ENCODE results near the gene TLR3. TPM values are rescaled to one million over a fixed set of nuclear protein-coding genes. Genes with fewer than 3 reads are reported as not detected.

The TLR3 gene
- total RNA-seq, 1 donor from 2014 or later = not detected

DNA sequence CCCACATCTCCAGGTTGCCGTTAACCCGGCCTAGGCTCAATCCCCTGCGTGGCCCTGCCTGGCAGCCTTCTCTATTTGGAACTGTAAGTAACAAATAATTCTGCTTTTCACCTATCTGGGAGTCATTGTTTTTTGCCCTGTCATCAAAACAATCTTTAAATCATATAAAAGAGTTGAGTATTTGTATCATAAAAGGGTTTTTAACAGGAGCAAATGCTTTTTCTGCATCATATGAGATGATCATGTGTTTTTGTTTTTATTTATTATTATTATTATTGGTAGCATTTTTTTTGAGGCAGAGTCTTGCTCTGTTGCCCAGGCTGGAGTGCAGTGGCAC is 10.0 kb upstream of the TLR3 start:
- Mint-ChIP-seq H3K27ac (no peak overlapping the region), H3K36me3 (ENCODE audit: low read depth) (no peaks in the 10 kb centered on the region), H3K4me1 (ENCODE audit: low read depth) (no peaks in the 10 kb centered on the region)

DNA sequence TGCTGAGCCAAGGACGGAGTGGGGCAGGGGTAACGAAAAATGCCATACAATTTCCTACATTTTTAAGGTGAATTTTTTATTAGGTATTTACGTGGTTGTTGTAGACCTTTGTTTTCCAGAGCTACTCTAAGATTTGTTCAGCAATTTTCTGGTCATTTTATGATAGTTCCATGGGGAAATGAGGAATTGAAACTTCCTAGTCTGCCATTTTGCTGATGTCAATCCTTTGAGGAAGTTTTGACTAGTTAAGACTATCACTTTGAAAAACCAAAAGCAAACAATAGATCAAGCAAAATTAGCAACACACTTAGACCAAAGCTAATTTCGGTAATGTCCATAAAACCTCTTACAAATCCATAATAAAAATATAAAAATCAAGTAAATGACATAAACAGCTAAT is 7.0 kb upstream of the TLR3 start:
- H3K4me3 Mint-ChIP-seq = no peak overlapping the region
- peaks cover 11% of the 10 kb centered on the region for H3K27me3 Mint-ChIP-seq (ENCODE audit: insufficient read depth)
- DNase-seq (ENCODE audit: low spot score) = no peak
- no peaks in the 10 kb centered on the region for H3K4me1 Mint-ChIP-seq (ENCODE audit: low read depth)
- intact Hi-C loops (cut with micrococcal nuclease) = no loop called here
- peaks cover 11% of the 10 kb centered on the region for H3K9me3 Mint-ChIP-seq
- H3K27ac Mint-ChIP-seq = no peak overlapping the region
- H3K36me3 Mint-ChIP-seq (ENCODE audit: low read depth) = no peaks in the 10 kb centered on the region

More for the DNA sequence above, 10.0 kb upstream of the TLR3 start:
- H3K27me3 Mint-ChIP-seq (ENCODE audit: insufficient read depth) = peaks cover 8% of the 10 kb centered on the region
- H3K4me3 Mint-ChIP-seq = no peak overlapping the region
- no peak for DNase-seq (ENCODE audit: low spot score)
- intact Hi-C loops (cut with micrococcal nuclease) = no loop called here
- peaks cover 11% of the 10 kb centered on the region for H3K9me3 Mint-ChIP-seq

DNA sequence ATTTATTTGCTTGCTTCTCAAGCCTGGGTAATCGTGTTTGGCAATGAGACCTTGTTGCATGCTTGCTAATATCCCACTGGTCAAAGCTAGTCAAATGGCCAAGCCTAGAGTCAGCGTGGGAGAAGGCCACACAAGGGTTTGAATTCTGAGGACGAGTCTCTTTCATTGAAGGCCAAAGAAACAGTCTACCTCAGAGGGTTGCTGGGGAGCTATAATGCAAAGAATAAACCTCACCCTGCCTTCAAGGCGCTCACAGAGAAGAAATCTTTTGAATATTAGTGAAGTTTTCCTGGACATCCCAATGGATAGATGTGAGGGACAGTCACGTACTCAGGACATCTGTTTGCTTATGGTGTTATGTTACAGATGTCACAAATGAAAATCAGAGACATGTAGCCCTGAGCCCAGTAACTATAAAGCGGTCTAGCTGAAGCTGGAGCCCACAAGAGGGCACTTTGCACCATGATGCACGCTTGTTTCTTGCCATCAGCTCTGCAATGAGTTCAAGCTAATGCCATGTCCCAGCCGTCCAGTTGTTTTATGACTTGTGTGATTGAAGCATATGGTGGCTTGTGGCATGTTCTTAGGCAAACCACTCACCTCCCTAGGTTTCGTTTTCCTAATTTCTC is 1.1 kb upstream of the TLR3 start:
- H3K4me1 Mint-ChIP-seq (ENCODE audit: low read depth) = peaks cover 18% of the 10 kb centered on the region
- intact Hi-C loops (cut with micrococcal nuclease) = loop anchor here (5.0 kb wide), 2 partner anchors 69 to 124 kb away; partner anchors contain the start of gene CYP4V2
- no peak overlapping the region for H3K27ac Mint-ChIP-seq
- H3K36me3 Mint-ChIP-seq (ENCODE audit: low read depth) = no peaks in the 10 kb centered on the region
- no peaks in the 10 kb centered on the region for H3K9me3 Mint-ChIP-seq
- H3K4me3 Mint-ChIP-seq = no peak overlapping the region
- DNase-seq (ENCODE audit: low spot score) = no peak
- H3K27me3 Mint-ChIP-seq (ENCODE audit: insufficient read depth) = peaks cover 3% of the 10 kb centered on the region

DNA sequence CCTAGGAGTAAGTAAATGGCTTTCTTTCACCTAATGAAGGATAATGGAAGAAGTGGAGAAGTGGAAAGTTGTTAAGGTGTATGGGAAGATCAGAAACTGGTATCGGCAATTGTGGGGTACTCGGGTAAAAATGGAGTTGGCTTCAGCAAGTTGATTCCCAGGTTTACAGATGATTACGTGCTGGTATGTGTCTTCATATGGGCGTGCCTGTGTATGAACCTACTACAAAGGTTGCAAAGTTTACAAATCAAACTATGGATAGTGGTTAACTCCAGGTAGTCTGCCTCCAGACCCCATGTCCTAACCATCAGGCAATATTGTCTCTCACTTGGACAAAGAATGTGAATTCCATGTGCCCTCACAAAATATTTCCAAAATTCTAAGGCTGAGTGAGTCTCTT is 773 bp downstream of the TLR3 start:
- intact Hi-C loops (cut with micrococcal nuclease) = loop anchor here (5.0 kb wide), 2 partner anchors 68 to 123 kb away; partner anchors contain the start of gene CYP4V2

DNA sequence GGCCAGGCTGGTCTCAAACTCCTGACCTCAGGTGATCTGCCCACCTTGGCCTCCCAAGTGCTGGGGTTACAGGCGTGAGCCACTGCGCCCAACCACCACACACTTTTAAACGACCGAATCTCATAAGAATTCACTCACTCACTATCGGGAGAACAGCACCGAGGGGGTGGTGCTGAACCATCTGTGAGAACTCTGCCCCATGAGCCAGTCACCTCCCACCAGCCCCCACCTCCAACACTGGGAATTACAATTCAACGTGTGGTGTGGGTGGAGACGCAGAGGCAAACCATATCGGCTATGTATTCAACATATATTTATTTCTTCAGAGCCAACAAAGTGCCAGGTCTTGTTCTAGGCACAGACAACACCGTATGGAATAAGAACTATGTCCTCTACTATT is 3.6 kb downstream of the TLR3 start:
- Mint-ChIP-seq H3K36me3 (ENCODE audit: low read depth) (no peaks in the 10 kb centered on the region), H3K27ac (no peak overlapping the region), H3K4me3 (no peak overlapping the region)

More for the DNA sequence above, 773 bp downstream of the TLR3 start:
- Mint-ChIP-seq H3K36me3 (ENCODE audit: low read depth) (no peaks in the 10 kb centered on the region), H3K4me1 (ENCODE audit: low read depth) (peaks cover 18% of the 10 kb centered on the region), H3K27ac (no peak overlapping the region), H3K4me3 (no peak overlapping the region), H3K27me3 (ENCODE audit: insufficient read depth) (peaks cover 2% of the 10 kb centered on the region), H3K9me3 (no peaks in the 10 kb centered on the region)
- no peak for DNase-seq (ENCODE audit: low spot score)

DNA sequence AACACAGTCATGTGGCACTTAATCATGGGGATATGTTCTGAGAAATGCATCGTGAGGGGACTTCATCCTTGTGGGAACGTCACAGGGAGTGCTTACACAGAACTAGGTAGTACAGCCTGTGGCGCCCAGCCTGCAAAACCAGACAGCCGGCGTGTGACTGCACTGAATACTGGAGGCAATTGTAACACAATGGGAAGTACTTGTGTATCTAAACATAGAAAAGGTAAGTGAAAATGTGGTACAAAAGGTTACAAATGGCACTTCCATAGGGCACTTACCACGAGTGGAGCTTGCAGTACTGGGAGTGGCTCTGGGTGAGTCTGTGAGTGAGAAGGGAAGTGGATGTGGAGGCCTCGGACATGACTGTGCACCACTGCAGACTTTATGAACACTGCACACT is 5.2 kb downstream of the TLR3 start:
- H3K36me3 Mint-ChIP-seq (ENCODE audit: low read depth) = no peaks in the 10 kb centered on the region
- intact Hi-C loops (cut with micrococcal nuclease) = no loop called here

More for the DNA sequence above, 3.6 kb downstream of the TLR3 start:
- Mint-ChIP-seq H3K9me3 (no peaks in the 10 kb centered on the region), H3K27me3 (ENCODE audit: insufficient read depth) (peaks cover 7% of the 10 kb centered on the region), H3K4me1 (ENCODE audit: low read depth) (peaks cover 18% of the 10 kb centered on the region)
- DNase-seq (ENCODE audit: low spot score) = no peak
- intact Hi-C loops (cut with micrococcal nuclease) = no loop called here

DNA sequence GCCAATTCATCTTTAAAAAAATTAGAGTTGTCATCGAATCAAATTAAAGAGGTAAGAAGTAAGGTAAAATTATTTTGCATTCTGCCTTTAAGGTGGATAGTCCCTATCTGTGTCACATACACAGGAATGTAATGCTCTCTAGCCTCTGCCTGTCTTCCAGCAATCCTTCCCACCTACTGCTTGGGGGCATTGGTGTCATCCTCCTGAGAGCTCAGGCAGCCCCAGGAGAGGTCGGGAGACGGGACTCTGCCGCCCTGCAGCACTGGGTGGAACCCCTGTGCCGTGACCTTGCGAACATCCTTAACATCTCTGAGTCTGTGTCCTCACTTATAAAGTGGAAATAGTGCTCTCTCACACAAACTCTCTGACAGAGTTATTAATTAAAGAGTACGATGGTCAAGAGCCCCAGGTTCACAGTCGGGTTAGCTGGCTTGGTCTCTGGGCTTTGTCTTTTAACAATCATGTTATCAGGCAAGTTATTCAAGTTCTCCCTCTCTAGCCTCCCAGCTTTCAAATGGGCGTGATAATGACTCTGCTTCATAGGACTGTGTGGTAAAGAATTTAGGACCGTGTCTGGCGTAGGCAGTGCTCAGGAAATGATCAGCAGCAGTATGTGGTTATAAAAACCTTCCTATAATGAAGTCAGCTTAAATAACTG is 10.2 kb downstream of the TLR3 start:
- DNase-seq (ENCODE audit: low spot score) = no peak
- H3K9me3 Mint-ChIP-seq = no peaks in the 10 kb centered on the region
- no peak overlapping the region for H3K4me3 Mint-ChIP-seq
- no peaks in the 10 kb centered on the region for H3K4me1 Mint-ChIP-seq (ENCODE audit: low read depth)
- no peak overlapping the region for H3K27ac Mint-ChIP-seq
- H3K27me3 Mint-ChIP-seq (ENCODE audit: insufficient read depth) = peaks cover 10% of the 10 kb centered on the region
- no peaks in the 10 kb centered on the region for H3K36me3 Mint-ChIP-seq (ENCODE audit: low read depth)
- intact Hi-C loops (cut with micrococcal nuclease) = no loop called here

More for the DNA sequence above, 5.2 kb downstream of the TLR3 start:
- no peak for DNase-seq (ENCODE audit: low spot score)
- no peak overlapping the region for H3K4me3 Mint-ChIP-seq
- H3K9me3 Mint-ChIP-seq = no peaks in the 10 kb centered on the region
- no peak overlapping the region for H3K27ac Mint-ChIP-seq
- H3K4me1 Mint-ChIP-seq (ENCODE audit: low read depth) = peaks cover 8% of the 10 kb centered on the region
- H3K27me3 Mint-ChIP-seq (ENCODE audit: insufficient read depth) = peaks cover 10% of the 10 kb centered on the region

DNA sequence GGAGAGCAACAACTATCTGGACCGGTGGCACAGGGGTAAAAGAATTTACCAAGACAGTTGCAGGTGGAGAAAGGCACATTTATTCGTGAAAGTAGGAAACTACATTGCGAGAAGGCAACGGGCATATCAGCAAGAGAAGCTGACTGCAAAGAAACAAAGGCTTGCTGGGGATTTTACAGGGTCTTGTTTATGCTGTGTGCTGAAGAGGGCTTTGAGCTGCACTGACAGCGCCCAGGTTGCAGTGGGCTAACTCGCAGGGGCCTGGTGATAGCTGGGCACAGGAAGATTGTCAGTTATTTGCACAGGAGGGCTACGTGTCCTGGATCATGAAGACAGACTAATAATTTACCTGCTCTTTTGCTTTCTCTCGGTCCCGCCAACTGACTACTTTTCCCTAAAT is 10.7 kb downstream of the TLR3 start:
- H3K9me3 Mint-ChIP-seq = no peaks in the 10 kb centered on the region
- no peaks in the 10 kb centered on the region for H3K36me3 Mint-ChIP-seq (ENCODE audit: low read depth)
- H3K4me3 Mint-ChIP-seq = no peak overlapping the region
- no peak for DNase-seq (ENCODE audit: low spot score)
- H3K4me1 Mint-ChIP-seq (ENCODE audit: low read depth) = no peaks in the 10 kb centered on the region
- peaks cover 10% of the 10 kb centered on the region for H3K27me3 Mint-ChIP-seq (ENCODE audit: insufficient read depth)
- no peak overlapping the region for H3K27ac Mint-ChIP-seq
- intact Hi-C loops (cut with micrococcal nuclease) = no loop called here

DNA sequence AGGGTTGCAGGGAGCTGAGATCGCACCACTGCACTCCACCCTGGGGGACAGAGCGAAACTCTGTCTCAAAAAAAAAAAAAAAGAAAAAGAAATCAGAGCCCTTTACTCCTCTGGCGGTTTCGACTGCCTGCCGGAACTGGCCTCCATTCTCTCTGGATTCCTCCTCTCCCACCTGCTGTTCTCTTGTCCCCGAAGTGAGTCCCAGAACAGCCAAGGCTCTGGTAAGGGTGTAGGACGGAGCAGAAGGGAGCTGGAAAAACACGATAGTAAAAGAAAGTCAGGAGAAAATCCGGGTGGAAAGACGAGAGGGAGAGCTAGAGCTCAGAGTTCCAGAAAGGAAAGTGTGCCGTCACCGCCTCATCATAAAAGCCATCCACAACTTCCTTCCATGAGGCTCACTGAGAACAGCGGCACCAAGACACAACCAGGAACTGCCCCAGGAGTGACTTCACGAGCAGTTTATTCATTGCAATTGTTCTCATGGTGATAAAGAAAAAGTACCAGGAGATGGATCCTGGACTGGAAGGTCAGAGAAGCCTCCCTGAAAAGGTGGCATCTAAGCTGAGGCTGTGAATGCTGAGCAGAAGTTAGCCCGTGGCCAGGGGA is 12.3 kb downstream of the TLR3 start:
- no peak overlapping the region for H3K27ac Mint-ChIP-seq
- no peak for DNase-seq (ENCODE audit: low spot score)
- H3K4me3 Mint-ChIP-seq = no peak overlapping the region
- intact Hi-C loops (cut with micrococcal nuclease) = no loop called here
- H3K27me3 Mint-ChIP-seq (ENCODE audit: insufficient read depth) = peaks cover 10% of the 10 kb centered on the region
- no peaks in the 10 kb centered on the region for H3K9me3 Mint-ChIP-seq
- no peaks in the 10 kb centered on the region for H3K4me1 Mint-ChIP-seq (ENCODE audit: low read depth)
- no peaks in the 10 kb centered on the region for H3K36me3 Mint-ChIP-seq (ENCODE audit: low read depth)

DNA sequence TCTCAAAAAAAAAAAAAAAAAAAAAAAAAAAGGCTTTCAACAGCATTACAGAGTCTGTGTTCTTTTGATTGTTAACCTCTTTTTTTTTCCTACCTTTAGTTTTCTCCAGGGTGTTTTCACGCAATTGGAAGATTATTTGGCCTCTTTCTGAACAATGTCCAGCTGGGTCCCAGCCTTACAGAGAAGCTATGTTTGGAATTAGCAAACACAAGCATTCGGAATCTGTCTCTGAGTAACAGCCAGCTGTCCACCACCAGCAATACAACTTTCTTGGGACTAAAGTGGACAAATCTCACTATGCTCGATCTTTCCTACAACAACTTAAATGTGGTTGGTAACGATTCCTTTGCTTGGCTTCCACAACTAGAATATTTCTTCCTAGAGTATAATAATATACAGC is 13.3 kb downstream of the TLR3 start:
- DNase-seq (ENCODE audit: low spot score) = no peak
- Mint-ChIP-seq H3K27me3 (ENCODE audit: insufficient read depth) (peaks cover 3% of the 10 kb centered on the region), H3K4me3 (no peak overlapping the region), H3K36me3 (ENCODE audit: low read depth) (no peaks in the 10 kb centered on the region), H3K27ac (no peak overlapping the region), H3K4me1 (ENCODE audit: low read depth) (no peaks in the 10 kb centered on the region), H3K9me3 (no peaks in the 10 kb centered on the region)
- intact Hi-C loops (cut with micrococcal nuclease) = no loop called here

DNA sequence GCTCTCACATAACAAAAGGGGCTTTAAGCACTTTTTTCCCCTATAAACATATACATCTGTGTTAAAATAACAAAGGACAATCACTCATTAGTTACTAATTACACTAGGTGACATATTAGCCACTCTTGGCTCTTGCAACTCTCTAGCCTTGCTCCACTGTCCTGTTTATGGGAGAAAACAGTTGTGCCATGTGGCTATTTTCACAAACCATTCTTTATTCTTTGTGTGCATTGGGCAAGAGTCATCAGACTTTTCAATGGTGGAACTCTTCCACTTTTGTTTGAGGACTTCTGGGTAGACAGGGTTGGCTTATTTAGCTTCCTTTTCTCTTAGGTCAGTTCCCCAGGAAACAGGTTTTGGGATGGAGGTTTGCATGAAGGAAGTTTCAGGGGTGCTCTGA is 19.6 kb downstream of the TLR3 start:
- H3K36me3 Mint-ChIP-seq (ENCODE audit: low read depth) = no peaks in the 10 kb centered on the region

DNA sequence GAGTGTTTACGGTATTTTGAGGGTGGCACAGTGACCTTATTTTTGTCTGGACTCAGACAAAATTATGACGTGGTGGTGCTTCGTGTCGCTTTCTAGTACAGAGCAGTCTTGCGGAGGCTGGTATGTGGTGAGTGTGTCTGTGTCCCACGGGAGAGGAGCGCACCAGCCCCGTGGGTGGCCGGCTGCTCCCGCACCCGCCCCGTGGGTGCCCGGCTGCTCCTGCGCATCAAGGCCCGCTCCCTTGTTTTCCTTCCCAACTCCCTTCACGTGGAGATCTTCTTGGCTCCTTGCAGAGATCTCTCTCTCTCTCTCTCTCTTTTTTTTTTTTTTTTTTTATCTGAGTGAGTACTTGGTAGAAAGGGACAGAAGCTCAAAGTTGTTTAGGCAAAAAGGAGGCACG is 23.3 kb downstream of the TLR3 start:
- Mint-ChIP-seq H3K27ac (no peak overlapping the region), H3K4me3 (no peak overlapping the region), H3K36me3 (ENCODE audit: low read depth) (no peaks in the 10 kb centered on the region), H3K4me1 (ENCODE audit: low read depth) (no peaks in the 10 kb centered on the region), H3K27me3 (ENCODE audit: insufficient read depth) (peaks cover 4% of the 10 kb centered on the region), H3K9me3 (no peaks in the 10 kb centered on the region)
- intact Hi-C loops (cut with micrococcal nuclease) = no loop called here
- no peak for DNase-seq (ENCODE audit: low spot score)

More for the DNA sequence above, 19.6 kb downstream of the TLR3 start:
- no peak overlapping the region for H3K27ac Mint-ChIP-seq
- H3K27me3 Mint-ChIP-seq (ENCODE audit: insufficient read depth) = peaks cover 3% of the 10 kb centered on the region
- H3K4me3 Mint-ChIP-seq = no peak overlapping the region
- intact Hi-C loops (cut with micrococcal nuclease) = no loop called here
- H3K9me3 Mint-ChIP-seq = no peaks in the 10 kb centered on the region
- no peak for DNase-seq (ENCODE audit: low spot score)
- H3K4me1 Mint-ChIP-seq (ENCODE audit: low read depth) = no peaks in the 10 kb centered on the region

DNA sequence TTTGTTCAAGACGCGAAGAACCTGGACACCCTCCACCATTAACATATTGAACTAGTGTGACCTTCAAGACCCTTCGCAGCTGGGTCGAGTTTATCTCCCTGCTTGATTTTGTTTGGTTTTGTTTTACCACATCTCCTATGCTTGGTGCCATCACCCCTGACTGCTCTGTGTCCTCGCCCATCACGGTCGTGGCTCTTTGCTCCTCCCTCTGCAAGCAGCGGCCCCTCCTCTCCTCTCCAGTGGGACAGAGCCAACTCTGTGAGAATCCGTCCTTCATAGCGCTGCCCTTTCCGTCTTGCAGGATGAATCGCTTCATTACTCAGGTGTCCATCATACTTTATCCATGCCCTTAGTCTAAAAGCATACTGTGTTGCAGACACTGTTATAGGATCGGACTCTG is 26.4 kb downstream of the TLR3 start:
- Mint-ChIP-seq H3K27me3 (ENCODE audit: insufficient read depth) (peaks cover 1% of the 10 kb centered on the region), H3K27ac (no peak overlapping the region), H3K4me3 (no peak overlapping the region), H3K9me3 (no peaks in the 10 kb centered on the region), H3K36me3 (ENCODE audit: low read depth) (no peaks in the 10 kb centered on the region), H3K4me1 (ENCODE audit: low read depth) (no peaks in the 10 kb centered on the region)
- DNase-seq (ENCODE audit: low spot score) = no peak
- intact Hi-C loops (cut with micrococcal nuclease) = no loop called here
